Measurements from ENCODE around the gene SSBP3. TPM values are rescaled to one million over a fixed set of nuclear protein-coding genes. Genes with fewer than 3 reads are reported as not detected.

The SSBP3 gene
- total and polyA plus RNA-seq, 2 of the 13 experiments (the other 11 are each of a cell fraction or from before 2014, with no cell fraction given), result 8.5 to 17.6 TPM

DNA sequence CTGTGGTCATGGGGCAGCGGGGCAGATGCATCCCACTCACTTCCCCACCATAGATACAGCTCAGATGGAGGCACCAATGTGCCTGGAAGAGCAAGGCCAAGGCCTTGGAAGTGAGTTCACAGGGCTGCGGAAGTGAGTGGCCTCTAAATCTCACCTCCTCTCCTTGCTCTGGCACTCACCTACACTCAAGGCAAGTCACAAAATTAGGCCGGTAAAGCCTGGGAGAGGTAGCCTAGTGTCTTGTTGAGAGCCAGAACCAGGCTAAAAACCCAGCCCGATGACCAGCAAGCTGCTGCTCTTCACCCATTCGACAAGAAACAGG is 57.5 kb downstream of the SSBP3 start:
- ChIA-PET CTCF (ENCODE audit: low intra/inter-chr PET ratio, low total read pairs) (no interaction called here), POLR2A (interaction anchor here (1.0 kb wide), 1 partner anchor 58 kb away, joined by 3 read pairs; the partner anchor contains the start of gene SSBP3)
- Histone ChIP-seq H3K36me3 (replicated peaks in 1 of 2; ENCODE audit: control insufficient read depth in 1 of 2, insufficient read depth in 2 of 2, low read length in 2 of 2) (no peaks in the 10 kb centered on the region; a peak in 1 of 5 replicates), H4K20me1 (ENCODE audit: insufficient read depth, low read length) (no peaks in the 10 kb centered on the region), H3K4me3 (replicated peaks in 1 of 3; ENCODE audit: insufficient read depth in 1 of 3, low read depth in 2 of 3, low read length in 3 of 3) (peak overlapping the region in 1 of 3 experiments; percentile 46; a peak in 1 of 6 replicates), H3K27me3 (ENCODE audit: control insufficient read depth in 1 of 2, insufficient read depth in 2 of 2, low read length in 2 of 2) (no peaks in the 10 kb centered on the region), H2AFZ (ENCODE audit: low read length) (no peak overlapping the region), H3K4me2 (ENCODE audit: low read depth, low read length) (peak overlapping the region; percentile 62), H3K4me1 (ENCODE audit: insufficient read depth, low read length) (peaks cover 36% of the 10 kb centered on the region), H3K27ac (ENCODE audit: extremely low read length, insufficient read depth, low read length) (peak overlapping the region; percentile 71), H3K79me2 (ENCODE audit: insufficient read depth, low read length) (no peaks in the 10 kb centered on the region), H3K9me3 (ENCODE audit: low read length) (no peaks in the 10 kb centered on the region), H3K9ac (ENCODE audit: insufficient read depth, low read depth, low read length) (peak overlapping the region; percentile 11)
- in situ Hi-C loops (cut with HindIII; ENCODE audit: extremely low pct_ligation_motif_present, low pct_unique_long_range_greater_than_20kb) (no loop called here), intact Hi-C loops (cut with micrococcal nuclease; ENCODE audit: unreplicated experiment) (no loop called here)
- DNase-seq (ENCODE audit: low spot score), result no peak
- 84% methylated on average over 4 of the region's 5 CpGs for WGBS (ENCODE audit: low lambda C conversion rate)
- ATAC-seq, result peak; percentile 54; the same call in 2 of the 3 replicates
- no peak for FAIRE-seq
- no TSS peak for BruUV-seq (replicated peaks)
- TF ChIP-seq, protein P1, sequence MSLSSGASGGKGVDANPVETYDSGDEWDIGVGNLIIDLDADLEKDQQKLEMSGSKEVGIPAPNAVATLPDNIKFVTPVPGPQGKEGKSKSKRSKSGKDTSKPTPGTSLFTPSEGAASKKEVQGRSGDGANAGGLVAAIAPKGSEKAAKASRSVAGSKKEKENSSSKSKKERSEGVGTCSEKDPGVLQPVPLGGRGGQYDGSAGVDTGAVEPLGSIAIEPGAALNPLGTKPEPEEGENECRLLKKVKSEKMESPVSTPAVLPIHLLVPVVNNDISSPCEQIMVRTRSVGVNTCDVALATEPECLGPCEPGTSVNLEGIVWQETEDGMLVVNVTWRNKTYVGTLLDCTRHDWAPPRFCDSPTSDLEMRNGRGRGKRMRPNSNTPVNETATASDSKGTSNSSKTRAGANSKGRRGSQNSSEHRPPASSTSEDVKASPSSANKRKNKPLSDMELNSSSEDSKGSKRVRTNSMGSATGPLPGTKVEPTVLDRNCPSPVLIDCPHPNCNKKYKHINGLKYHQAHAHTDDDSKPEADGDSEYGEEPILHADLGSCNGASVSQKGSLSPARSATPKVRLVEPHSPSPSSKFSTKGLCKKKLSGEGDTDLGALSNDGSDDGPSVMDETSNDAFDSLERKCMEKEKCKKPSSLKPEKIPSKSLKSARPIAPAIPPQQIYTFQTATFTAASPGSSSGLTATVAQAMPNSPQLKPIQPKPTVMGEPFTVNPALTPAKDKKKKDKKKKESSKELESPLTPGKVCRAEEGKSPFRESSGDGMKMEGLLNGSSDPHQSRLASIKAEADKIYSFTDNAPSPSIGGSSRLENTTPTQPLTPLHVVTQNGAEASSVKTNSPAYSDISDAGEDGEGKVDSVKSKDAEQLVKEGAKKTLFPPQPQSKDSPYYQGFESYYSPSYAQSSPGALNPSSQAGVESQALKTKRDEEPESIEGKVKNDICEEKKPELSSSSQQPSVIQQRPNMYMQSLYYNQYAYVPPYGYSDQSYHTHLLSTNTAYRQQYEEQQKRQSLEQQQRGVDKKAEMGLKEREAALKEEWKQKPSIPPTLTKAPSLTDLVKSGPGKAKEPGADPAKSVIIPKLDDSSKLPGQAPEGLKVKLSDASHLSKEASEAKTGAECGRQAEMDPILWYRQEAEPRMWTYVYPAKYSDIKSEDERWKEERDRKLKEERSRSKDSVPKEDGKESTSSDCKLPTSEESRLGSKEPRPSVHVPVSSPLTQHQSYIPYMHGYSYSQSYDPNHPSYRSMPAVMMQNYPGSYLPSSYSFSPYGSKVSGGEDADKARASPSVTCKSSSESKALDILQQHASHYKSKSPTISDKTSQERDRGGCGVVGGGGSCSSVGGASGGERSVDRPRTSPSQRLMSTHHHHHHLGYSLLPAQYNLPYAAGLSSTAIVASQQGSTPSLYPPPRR (CRISPR knock-in tag; IDR thresholded peaks at IDR 0.05; ENCODE audit: borderline replicate concordance), result peak; percentile 8; the same call in 1 of the 2 replicates
- TF ChIP-seq KDM5B (CRISPR knock-in tag; IDR thresholded peaks at IDR 0.05; ENCODE audit: borderline replicate concordance) (0 out of 2 replicates have a peak, but pooled peaks have one; percentile 43), PCBP1 (IDR thresholded peaks at IDR 0.05; ENCODE audit: borderline replicate concordance, low read depth, low read length) (no peak), DMAP1 (CRISPR knock-in tag; IDR thresholded peaks at IDR 0.05) (no peak), HNRNPUL1 (IDR thresholded peaks at IDR 0.05; ENCODE audit: low read depth, low read length) (no peak)
- TF ChIP-seq, protein P2, sequence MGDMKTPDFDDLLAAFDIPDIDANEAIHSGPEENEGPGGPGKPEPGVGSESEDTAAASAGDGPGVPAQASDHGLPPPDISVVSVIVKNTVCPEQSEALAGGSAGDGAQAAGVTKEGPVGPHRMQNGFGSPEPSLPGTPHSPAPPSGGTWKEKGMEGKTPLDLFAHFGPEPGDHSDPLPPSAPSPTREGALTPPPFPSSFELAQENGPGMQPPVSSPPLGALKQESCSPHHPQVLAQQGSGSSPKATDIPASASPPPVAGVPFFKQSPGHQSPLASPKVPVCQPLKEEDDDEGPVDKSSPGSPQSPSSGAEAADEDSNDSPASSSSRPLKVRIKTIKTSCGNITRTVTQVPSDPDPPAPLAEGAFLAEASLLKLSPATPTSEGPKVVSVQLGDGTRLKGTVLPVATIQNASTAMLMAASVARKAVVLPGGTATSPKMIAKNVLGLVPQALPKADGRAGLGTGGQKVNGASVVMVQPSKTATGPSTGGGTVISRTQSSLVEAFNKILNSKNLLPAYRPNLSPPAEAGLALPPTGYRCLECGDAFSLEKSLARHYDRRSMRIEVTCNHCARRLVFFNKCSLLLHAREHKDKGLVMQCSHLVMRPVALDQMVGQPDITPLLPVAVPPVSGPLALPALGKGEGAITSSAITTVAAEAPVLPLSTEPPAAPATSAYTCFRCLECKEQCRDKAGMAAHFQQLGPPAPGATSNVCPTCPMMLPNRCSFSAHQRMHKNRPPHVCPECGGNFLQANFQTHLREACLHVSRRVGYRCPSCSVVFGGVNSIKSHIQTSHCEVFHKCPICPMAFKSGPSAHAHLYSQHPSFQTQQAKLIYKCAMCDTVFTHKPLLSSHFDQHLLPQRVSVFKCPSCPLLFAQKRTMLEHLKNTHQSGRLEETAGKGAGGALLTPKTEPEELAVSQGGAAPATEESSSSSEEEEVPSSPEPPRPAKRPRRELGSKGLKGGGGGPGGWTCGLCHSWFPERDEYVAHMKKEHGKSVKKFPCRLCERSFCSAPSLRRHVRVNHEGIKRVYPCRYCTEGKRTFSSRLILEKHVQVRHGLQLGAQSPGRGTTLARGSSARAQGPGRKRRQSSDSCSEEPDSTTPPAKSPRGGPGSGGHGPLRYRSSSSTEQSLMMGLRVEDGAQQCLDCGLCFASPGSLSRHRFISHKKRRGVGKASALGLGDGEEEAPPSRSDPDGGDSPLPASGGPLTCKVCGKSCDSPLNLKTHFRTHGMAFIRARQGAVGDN (CRISPR knock-in tag; IDR thresholded peaks at IDR 0.05), result peak; percentile 74; the same call in 1 of the 2 replicates
- TF ChIP-seq, protein P3, sequence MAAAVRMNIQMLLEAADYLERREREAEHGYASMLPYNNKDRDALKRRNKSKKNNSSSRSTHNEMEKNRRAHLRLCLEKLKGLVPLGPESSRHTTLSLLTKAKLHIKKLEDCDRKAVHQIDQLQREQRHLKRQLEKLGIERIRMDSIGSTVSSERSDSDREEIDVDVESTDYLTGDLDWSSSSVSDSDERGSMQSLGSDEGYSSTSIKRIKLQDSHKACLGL (CRISPR knock-in tag; IDR thresholded peaks at IDR 0.05), result 0 out of 2 replicates have a peak, but pooled peaks have one; percentile 11
